ENCODE measurements around the gene MEF2A.

Gene MEF2A

GRCh38 chr15:99721104-99721778 lies 155.5 kb downstream of the MEF2A start (continued):
- TF ChIP-seq ZNF561 (tag by site-specific recombination; IDR thresholded peaks at IDR 0.05; ENCODE audit: borderline replicate concordance) (no peak), ZNF157 (tag by site-specific recombination; IDR thresholded peaks at IDR 0.05) (no peak), ZSCAN23 (tag by site-specific recombination; IDR thresholded peaks at IDR 0.05) (no peak), ZNF843 (tag by site-specific recombination; IDR thresholded peaks at IDR 0.05) (no peak), ZNF449 (tag by site-specific recombination; IDR thresholded peaks at IDR 0.05) (no peak), ZNF2 (tag by site-specific recombination; IDR thresholded peaks at IDR 0.05) (no peak), ZNF138 (tag by site-specific recombination; IDR thresholded peaks at IDR 0.05; ENCODE audit: borderline replicate concordance) (no peak), ZNF19 (tag by site-specific recombination; IDR thresholded peaks at IDR 0.05; ENCODE audit: low read depth) (no peak)

GRCh38 chr15:99721896-99722295 lies 156.1 kb downstream of the MEF2A start:
- ChIA-PET POLR2A (no interaction called here), CTCF (no interaction called here)
- no peak for TF ChIP-seq ZNF580 (tag by site-specific recombination; IDR thresholded peaks at IDR 0.05)
- no peak for TF ChIP-seq SP3 (tag by site-specific recombination; IDR thresholded peaks at IDR 0.05)
- no peak for TF ChIP-seq ZSCAN30 (tag by site-specific recombination; IDR thresholded peaks at IDR 0.05)
- no peak for TF ChIP-seq ZNF530 (tag by site-specific recombination; IDR thresholded peaks at IDR 0.05; ENCODE audit: low read depth)
- no peak for TF ChIP-seq ZNF704 (tag by site-specific recombination; IDR thresholded peaks at IDR 0.05)
- no peak for TF ChIP-seq ZSCAN4 (tag by site-specific recombination; IDR thresholded peaks at IDR 0.05)
- TF ChIP-seq PRDM2 (tag by site-specific recombination; IDR thresholded peaks at IDR 0.05; ENCODE audit: borderline replicate concordance): no peak
- TF ChIP-seq ZNF174 (tag by site-specific recombination; IDR thresholded peaks at IDR 0.05): no peak
- no peak for TF ChIP-seq ZNF155 (tag by site-specific recombination; IDR thresholded peaks at IDR 0.05)
- TF ChIP-seq ZBTB49 (tag by site-specific recombination; IDR thresholded peaks at IDR 0.05; ENCODE audit: low read depth): no peak
- no peak for TF ChIP-seq PRDM10 (tag by site-specific recombination; IDR thresholded peaks at IDR 0.05)
- no peak for TF ChIP-seq WT1 (tag by site-specific recombination; IDR thresholded peaks at IDR 0.05)

More at GRCh38 chr15:99721896-99722295, 156.1 kb downstream of the MEF2A start:
- H3K4me3 ChIP-seq (ENCODE audit: low read depth, low read length): no peak overlapping the region
- peaks cover 4 to 11% of the 10 kb centered on the region in 2 experiments for H3K36me3 ChIP-seq (ENCODE audit: control insufficient read depth in 2 of 2, insufficient read depth in 1 of 2, low read length in 2 of 2)
- no peak overlapping the region for H3K27ac ChIP-seq (ENCODE audit: extremely low read depth, low read depth, low read length)
- no peaks in the 10 kb centered on the region for H3K4me1 ChIP-seq (ENCODE audit: control insufficient read depth, insufficient read depth, low read length)
- no peaks in the 10 kb centered on the region for H3K9me3 ChIP-seq (ENCODE audit: control insufficient read depth, insufficient read depth, low read depth, low read length)

Data from HEK293 (cell line).